ENCODE results near the gene INSYN2A. TPM values are rescaled to one million over a fixed set of nuclear protein-coding genes. Genes with fewer than 3 reads are reported as not detected.

Gene INSYN2A
- total and polyA plus RNA-seq, 10 of the 15 experiments (the other 5 are each of a cell fraction or from before 2014, with no cell fraction given): not detected

DNA sequence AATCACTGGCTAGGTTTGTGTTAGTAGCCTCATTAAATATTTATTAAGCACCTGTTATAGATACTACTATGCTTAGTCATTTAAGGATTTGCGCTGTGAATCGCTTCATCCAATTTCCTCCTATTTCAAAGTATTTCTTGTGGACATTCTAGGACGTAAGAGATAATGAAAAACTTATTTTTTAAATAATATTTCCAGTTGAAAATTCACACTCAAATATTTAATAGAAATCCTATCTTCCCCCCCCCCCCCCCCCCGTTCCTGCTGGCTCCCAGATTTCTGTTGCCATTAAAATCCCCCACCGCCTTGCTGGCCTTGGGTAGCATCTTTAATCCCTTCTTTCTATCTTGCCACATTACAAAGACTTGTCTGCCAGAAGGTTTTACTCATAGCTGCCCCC, 6.0 kb downstream of the INSYN2A start:
- intact Hi-C loops (cut with micrococcal nuclease; ENCODE audit: unreplicated experiment): no loop called here
- TF ChIP-seq ZBTB40 (IDR thresholded peaks at IDR 0.05; ENCODE audit: borderline replicate concordance) (no peak), GATAD2B (conservative IDR thresholded peaks at IDR 0.05; ENCODE audit: low read depth) (no peak), TARDBP (IDR thresholded peaks at IDR 0.05; ENCODE audit: borderline replicate concordance) (no peak), USF2 (IDR thresholded peaks at IDR 0.05; ENCODE audit: borderline replicate concordance, low read depth, low read length) (no peak), NFXL1 (IDR thresholded peaks at IDR 0.05; ENCODE audit: borderline replicate concordance) (no peak), NFYA (IDR thresholded peaks at IDR 0.05; ENCODE audit: borderline replicate concordance, low read depth, low read length) (no peak), TAF1 (IDR thresholded peaks at IDR 0.05; ENCODE audit: borderline replicate concordance, low read depth, low read length) (no peak), RFX5 (IDR thresholded peaks at IDR 0.05; ENCODE audit: low read depth, low read length) (no peak), KLF5 (IDR thresholded peaks at IDR 0.05; ENCODE audit: partially characterized antibody) (no peak), REST (IDR thresholded peaks at IDR 0.05; ENCODE audit: low read depth, low read length) (no peak), RAD51 (IDR thresholded peaks at IDR 0.05) (no peak), CREM (IDR thresholded peaks at IDR 0.05; ENCODE audit: low read depth) (no peak), YBX1 (IDR thresholded peaks at IDR 0.05) (no peak)
- TF ChIP-seq, protein P1, sequence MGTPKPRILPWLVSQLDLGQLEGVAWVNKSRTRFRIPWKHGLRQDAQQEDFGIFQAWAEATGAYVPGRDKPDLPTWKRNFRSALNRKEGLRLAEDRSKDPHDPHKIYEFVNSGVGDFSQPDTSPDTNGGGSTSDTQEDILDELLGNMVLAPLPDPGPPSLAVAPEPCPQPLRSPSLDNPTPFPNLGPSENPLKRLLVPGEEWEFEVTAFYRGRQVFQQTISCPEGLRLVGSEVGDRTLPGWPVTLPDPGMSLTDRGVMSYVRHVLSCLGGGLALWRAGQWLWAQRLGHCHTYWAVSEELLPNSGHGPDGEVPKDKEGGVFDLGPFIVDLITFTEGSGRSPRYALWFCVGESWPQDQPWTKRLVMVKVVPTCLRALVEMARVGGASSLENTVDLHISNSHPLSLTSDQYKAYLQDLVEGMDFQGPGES (IDR thresholded peaks at IDR 0.05): no peak
- TF ChIP-seq, protein P2, sequence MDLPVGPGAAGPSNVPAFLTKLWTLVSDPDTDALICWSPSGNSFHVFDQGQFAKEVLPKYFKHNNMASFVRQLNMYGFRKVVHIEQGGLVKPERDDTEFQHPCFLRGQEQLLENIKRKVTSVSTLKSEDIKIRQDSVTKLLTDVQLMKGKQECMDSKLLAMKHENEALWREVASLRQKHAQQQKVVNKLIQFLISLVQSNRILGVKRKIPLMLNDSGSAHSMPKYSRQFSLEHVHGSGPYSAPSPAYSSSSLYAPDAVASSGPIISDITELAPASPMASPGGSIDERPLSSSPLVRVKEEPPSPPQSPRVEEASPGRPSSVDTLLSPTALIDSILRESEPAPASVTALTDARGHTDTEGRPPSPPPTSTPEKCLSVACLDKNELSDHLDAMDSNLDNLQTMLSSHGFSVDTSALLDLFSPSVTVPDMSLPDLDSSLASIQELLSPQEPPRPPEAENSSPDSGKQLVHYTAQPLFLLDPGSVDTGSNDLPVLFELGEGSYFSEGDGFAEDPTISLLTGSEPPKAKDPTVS (IDR thresholded peaks at IDR 0.05; ENCODE audit: low read depth, low read length): no peak

More for the DNA sequence above, 6.0 kb downstream of the INSYN2A start:
- no peak for FAIRE-seq
- no peaks in the 10 kb centered on the region for H3K9me3 ChIP-seq (replicated peaks; ENCODE audit: control insufficient read depth, insufficient read depth, low read length)
- BruUV-seq (replicated peaks): no TSS peak
- CTCF ChIA-PET: no interaction called here
- no peak overlapping the region for H2AFZ ChIP-seq (ENCODE audit: control insufficient read depth, low read depth, low read length)
- RAD21 ChIA-PET (ENCODE audit: unreplicated experiment): no interaction called here
- H3K27ac ChIP-seq (ENCODE audit: control insufficient read depth, insufficient read depth): no peak overlapping the region
- in situ Hi-C loops (cut with MboI): no loop called here
- no peak for DNase-seq (ENCODE audit: low read depth, low spot score)
- SMC1A ChIA-PET (ENCODE audit: uncharacterized antibody, unreplicated experiment): no interaction called here
- H3K4me1 ChIP-seq (ENCODE audit: control insufficient read depth, insufficient read depth, low read length): no peaks in the 10 kb centered on the region
- ATAC-seq: no peak
- no peak overlapping the region for H3K4me3 ChIP-seq
- H3K9ac ChIP-seq (ENCODE audit: control insufficient read depth, insufficient read depth, low read length): no peak overlapping the region
- H3K36me3 ChIP-seq (ENCODE audit: control insufficient read depth in 2 of 2, insufficient read depth in 2 of 2, low read length in 1 of 2): no peaks in the 10 kb centered on the region
- no peaks in the 10 kb centered on the region for H4K20me1 ChIP-seq (ENCODE audit: control insufficient read depth, insufficient read depth)
- POLR2A ChIA-PET: no interaction called here
- no peaks in the 10 kb centered on the region for H3K27me3 ChIP-seq (replicated peaks in 1 of 2; ENCODE audit: control insufficient read depth in 2 of 2, insufficient read depth in 2 of 2, low read length in 1 of 2)
- no peak overlapping the region for H3K4me2 ChIP-seq (ENCODE audit: control insufficient read depth, insufficient read depth)
- H3K79me2 ChIP-seq (ENCODE audit: control insufficient read depth, insufficient read depth, low read length): no peaks in the 10 kb centered on the region
- 63% methylated on average over 3 of the region's 5 CpGs for WGBS (ENCODE audit: insufficient coverage, insufficient replicate concordance, low lambda C conversion rate, missing lambda C conversion rate)

All from GM12878 (cell line).